Epithelial cell of esophagus (primary cell): ENCODE measurements around the gene TMEM229B.

ENCODE experiments used
- DNase-seq: peaks from one replicate; pipeline ENCODE4 v3.0.0; 2010; ENCODE audit warnings: low read depth
- H3K4me3 ChIP-seq: 2 replicates; pipeline ENCODE4 v1.5.1; 2011; ENCODE audit warnings: mild to moderate bottlenecking, low read length, control low read depth
- CTCF ChIP-seq: IDR thresholded peaks from 2 replicates; pipeline ENCODE4 v1.5.1; 2011; ENCODE audit warnings: low read depth, mild to moderate bottlenecking, low read length, control low read depth, inconsistent platforms; ENCODE audit not compliant: insufficient read depth; ENCODE audit errors: missing control alignments

Gene TMEM229B

GRCh38 chr14:67497716-67498115 lies 9.2 kb upstream of the TMEM229B start:
- H3K4me3 ChIP-seq = no peak overlapping the region
- no peak for DNase-seq
- no peak for TF ChIP-seq CTCF

- no peak for TF ChIP-seq CTCF
These were observed 8.7 kb upstream of the TMEM229B start for GRCh38 chr14:67497216-67497615.

GRCh38 chr14:67495827-67496226 lies 7.3 kb upstream of the TMEM229B start:
- DNase-seq = no peak
- no peak for TF ChIP-seq CTCF
- no peak overlapping the region for H3K4me3 ChIP-seq

More at GRCh38 chr14:67497216-67497615, 8.7 kb upstream of the TMEM229B start:
- DNase-seq = no peak
- H3K4me3 ChIP-seq = no peak overlapping the region

GRCh38 chr14:67493092-67493717 lies 4.7 kb upstream of the TMEM229B start:
- no peak for DNase-seq

GRCh38 chr14:67492538-67492937 lies 4.0 kb upstream of the TMEM229B start:
- no peak for DNase-seq
- H3K4me3 ChIP-seq = no peak overlapping the region
- TF ChIP-seq CTCF = no peak

More at GRCh38 chr14:67493092-67493717, 4.7 kb upstream of the TMEM229B start:
- TF ChIP-seq CTCF = no peak
- H3K4me3 ChIP-seq = no peak overlapping the region

- DNase-seq = no peak
These were observed 3.4 kb upstream of the TMEM229B start for GRCh38 chr14:67491741-67492507.

More at GRCh38 chr14:67491741-67492507, 3.4 kb upstream of the TMEM229B start:
- H3K4me3 ChIP-seq = no peak overlapping the region
- TF ChIP-seq CTCF = no peak
